Mononuclear cell (primary cell): ENCODE measurements around the gene CDH4. TPM values are rescaled to one million over a fixed set of nuclear protein-coding genes. Genes with fewer than 3 reads are reported as not detected.
"Not testable (repeated sequence)": the region's sequence is repeated elsewhere in the genome, so short reads cannot be mapped to it uniquely, and the experiment has no call there.

Source experiments
- H3K27me3 ChIP-seq: 2 replicates; pipeline ENCODE4 v1.6.0; 2011; ENCODE audit warnings: low read length, control low read depth; ENCODE audit not compliant: insufficient read depth
- H3K4me1 ChIP-seq: 2 replicates; pipeline ENCODE4 v1.5.1; 2011; ENCODE audit warnings: mild to moderate bottlenecking, low read length, control low read depth; ENCODE audit not compliant: insufficient read depth
- H3K4me3 ChIP-seq: 2 replicates; pipeline ENCODE4 v1.5.1; 2011; ENCODE audit warnings: mild to moderate bottlenecking, low read length, moderate library complexity
- H3K9me3 ChIP-seq: 2 replicates; pipeline ENCODE4 v1.5.1; 2011; ENCODE audit warnings: low read depth, mild to moderate bottlenecking, control low read depth, low read length
- total RNA-seq: library from RNA; depleted of rRNA; stranded (reverse); fragments of >200 nt; gene quantifications from one replicate; pipeline ENCODE4 v1.2.3, GENCODE V29; 2012

CDH4 gene
- total RNA-seq, 1 donor = under 0.01 TPM

GRCh38 chr20:61965606-61966491 lies 713.8 kb downstream of the CDH4 start:
- no peak overlapping the region for H3K4me3 ChIP-seq
- peaks cover 4% of the 10 kb centered on the region for H3K27me3 ChIP-seq
- H3K9me3 ChIP-seq = no peaks in the 10 kb centered on the region
- no peaks in the 10 kb centered on the region for H3K4me1 ChIP-seq

GRCh38 chr20:61966492-61967244 lies 714.6 kb downstream of the CDH4 start:
- no peaks in the 10 kb centered on the region for H3K9me3 ChIP-seq
- H3K27me3 ChIP-seq = peaks cover 4% of the 10 kb centered on the region
- no peaks in the 10 kb centered on the region for H3K4me1 ChIP-seq
- H3K4me3 ChIP-seq = no peak overlapping the region

- H3K4me3 ChIP-seq = no peak overlapping the region
- no peaks in the 10 kb centered on the region for H3K9me3 ChIP-seq
- no peaks in the 10 kb centered on the region for H3K4me1 ChIP-seq
- H3K27me3 ChIP-seq = peaks cover 4% of the 10 kb centered on the region
These were observed 715.2 kb downstream of the CDH4 start for GRCh38 chr20:61967300-61967699.

- Histone ChIP-seq H3K27me3 (peaks cover 4% of the 10 kb centered on the region), H3K4me1 (no peaks in the 10 kb centered on the region), H3K4me3 (no peak overlapping the region), H3K9me3 (no peaks in the 10 kb centered on the region)
These were observed 716.2 kb downstream of the CDH4 start for GRCh38 chr20:61968036-61968810.

DNA sequence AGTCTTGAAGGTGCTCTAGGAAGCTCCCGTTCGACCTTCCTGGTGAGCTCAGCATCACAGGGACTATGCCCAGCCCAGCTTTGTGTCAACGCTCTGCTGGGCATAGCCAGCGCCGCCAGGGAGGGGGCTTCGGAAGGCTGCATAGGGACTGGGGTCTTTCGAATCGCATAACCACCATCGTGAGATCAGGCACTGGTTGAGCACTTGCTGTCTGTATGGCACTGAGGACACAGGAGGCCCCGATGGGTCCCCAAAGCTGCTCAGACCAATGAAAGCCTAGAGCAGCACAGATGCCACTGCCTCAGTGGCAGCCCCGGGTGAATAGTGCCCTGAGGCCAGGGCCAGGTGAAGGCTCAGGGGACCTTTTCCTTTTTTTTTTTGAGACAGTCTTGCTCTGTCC lies 716.9 kb downstream of the CDH4 start:
- H3K4me3 ChIP-seq = no peak overlapping the region
- H3K9me3 ChIP-seq = no peaks in the 10 kb centered on the region
- H3K27me3 ChIP-seq = peaks cover 4% of the 10 kb centered on the region
- no peaks in the 10 kb centered on the region for H3K4me1 ChIP-seq

DNA sequence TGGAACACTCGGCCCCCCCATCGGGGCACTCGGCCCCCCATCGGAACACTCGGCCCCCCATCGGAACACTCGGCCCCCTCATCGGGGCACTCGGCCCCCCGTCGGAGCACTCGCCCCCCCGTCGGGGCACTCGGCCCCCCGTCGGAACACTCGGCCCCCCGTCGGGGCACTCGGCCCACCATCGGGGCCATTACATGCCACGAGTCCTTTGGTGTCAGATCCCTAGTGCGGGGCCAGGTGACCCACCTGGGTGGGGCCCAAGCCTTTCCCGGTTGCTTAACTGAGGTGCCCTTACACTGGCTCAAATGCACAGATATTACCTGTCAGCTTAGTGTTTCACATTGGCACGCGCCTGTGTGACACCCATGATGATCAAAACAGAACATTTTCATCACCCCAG lies 717.7 kb downstream of the CDH4 start:
- Histone ChIP-seq H3K9me3 (no peaks in the 10 kb centered on the region), H3K4me1 (no peaks in the 10 kb centered on the region), H3K4me3 (no peak overlapping the region), H3K27me3 (peaks cover 2% of the 10 kb centered on the region)

DNA sequence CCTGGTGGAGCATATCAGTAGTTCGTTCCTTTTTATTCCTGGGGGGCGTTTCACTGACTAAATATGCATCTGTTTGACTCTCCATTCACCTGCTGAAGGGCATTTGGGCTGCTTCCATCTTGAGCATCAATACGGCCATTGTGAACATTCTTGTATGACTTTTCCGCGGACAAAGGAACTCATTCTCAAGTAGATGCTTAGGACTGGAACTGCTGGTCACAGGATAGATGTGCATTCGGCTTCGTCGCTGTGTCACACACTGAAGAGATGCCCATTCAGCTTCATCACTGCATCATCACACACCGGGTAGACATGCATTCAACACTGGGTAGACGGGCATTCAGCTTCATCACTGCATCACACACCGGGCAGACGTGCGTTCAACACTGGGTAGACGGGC lies 718.3 kb downstream of the CDH4 start:
- Histone ChIP-seq H3K27me3 (no peaks in the 10 kb centered on the region), H3K4me3 (no peak overlapping the region), H3K4me1 (no peaks in the 10 kb centered on the region), H3K9me3 (no peaks in the 10 kb centered on the region)

DNA sequence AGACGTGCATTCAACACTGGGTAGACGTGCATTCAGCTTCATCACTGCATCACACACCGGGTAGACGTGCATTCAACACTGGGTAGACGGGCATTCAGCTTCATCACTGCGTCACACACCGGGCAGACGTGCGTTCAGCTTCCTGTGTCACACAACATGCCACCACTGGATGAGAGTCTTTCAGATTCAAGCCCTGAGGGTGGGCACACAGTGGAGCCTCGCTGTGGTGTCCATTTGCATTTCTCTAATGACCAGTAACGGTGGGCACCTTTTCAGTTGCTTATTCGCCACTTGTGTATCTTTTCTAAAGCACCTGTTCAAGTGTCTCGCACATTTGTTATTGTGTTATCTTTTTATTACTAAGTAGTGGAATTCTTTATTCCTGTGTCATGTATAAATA lies 719.5 kb downstream of the CDH4 start:
- not testable (repeated sequence) for H3K4me3 ChIP-seq, H3K4me1 ChIP-seq, H3K9me3 ChIP-seq, H3K27me3 ChIP-seq

GRCh38 chr20:61972636-61973508 lies 720.8 kb downstream of the CDH4 start:
- Histone ChIP-seq H3K4me3 (no peak overlapping the region), H3K9me3 (no peaks in the 10 kb centered on the region)

GRCh38 chr20:61973515-61974356 lies 721.7 kb downstream of the CDH4 start:
- Histone ChIP-seq H3K27me3 (no peaks in the 10 kb centered on the region), H3K4me3 (no peak overlapping the region), H3K4me1 (no peaks in the 10 kb centered on the region), H3K9me3 (no peaks in the 10 kb centered on the region)

More at GRCh38 chr20:61972636-61973508, 720.8 kb downstream of the CDH4 start:
- Histone ChIP-seq H3K4me1 (no peaks in the 10 kb centered on the region), H3K27me3 (no peaks in the 10 kb centered on the region)

- Histone ChIP-seq H3K4me1 (no peaks in the 10 kb centered on the region), H3K4me3 (no peak overlapping the region), H3K27me3 (no peaks in the 10 kb centered on the region), H3K9me3 (no peaks in the 10 kb centered on the region)
These were observed 722.2 kb downstream of the CDH4 start for GRCh38 chr20:61974357-61974665.

DNA sequence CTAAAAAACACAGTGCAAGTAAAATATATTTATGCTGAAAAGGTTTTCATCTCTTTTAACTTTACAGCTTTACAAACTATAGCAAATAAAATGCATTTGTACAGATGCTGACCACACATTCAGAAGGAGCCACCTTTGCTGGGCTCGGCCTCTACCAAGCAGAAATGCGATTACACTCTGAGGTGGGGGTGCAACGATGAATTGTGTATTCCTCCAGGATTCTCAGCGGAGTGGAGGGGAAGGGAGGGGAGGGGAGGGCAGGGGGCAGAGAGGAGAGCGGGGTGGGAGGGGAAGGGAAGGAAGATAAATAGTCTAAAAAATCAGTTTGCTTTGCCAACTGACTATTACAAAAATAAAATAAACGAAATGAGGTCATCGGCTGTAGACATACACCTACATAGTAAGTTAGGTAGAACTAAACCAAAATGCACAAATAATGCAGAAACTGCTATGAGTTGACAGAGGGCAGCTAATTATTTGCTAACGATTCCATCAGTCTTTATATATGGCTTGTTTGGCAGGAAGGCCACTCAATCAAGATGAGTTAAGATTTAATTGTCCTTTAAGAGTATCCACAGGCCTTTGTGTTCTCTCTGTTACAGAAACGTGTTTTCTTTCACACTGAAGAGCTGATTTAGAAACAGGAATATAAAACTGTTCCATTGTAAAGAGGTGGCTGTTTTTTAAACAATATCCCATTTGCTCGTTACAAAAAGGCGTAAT lies 723.5 kb downstream of the CDH4 start:
- H3K4me1 ChIP-seq = no peaks in the 10 kb centered on the region
- no peaks in the 10 kb centered on the region for H3K27me3 ChIP-seq
- no peaks in the 10 kb centered on the region for H3K9me3 ChIP-seq
- H3K4me3 ChIP-seq = no peak overlapping the region

DNA sequence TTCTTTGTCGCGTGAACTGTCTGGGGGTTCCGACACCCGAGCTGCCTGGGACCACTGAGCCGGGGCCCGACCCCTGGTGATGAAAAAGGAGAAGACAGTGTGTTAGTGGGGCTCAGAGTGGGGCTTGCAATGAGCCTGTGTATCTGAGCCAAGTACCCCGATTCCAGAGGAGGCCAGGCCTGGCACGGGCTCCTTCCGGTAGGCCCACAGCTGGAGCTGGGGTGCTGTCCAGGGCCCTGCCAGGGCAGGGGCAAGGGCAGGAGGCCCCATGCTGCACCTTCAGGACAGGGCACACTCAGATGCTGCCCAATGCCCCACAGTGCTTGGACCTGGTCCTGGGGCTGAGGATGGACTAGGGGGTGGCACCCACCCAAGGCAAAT lies 724.2 kb downstream of the CDH4 start:
- Histone ChIP-seq H3K27me3 (no peaks in the 10 kb centered on the region), H3K9me3 (no peaks in the 10 kb centered on the region), H3K4me1 (peaks cover 4% of the 10 kb centered on the region)

More for the DNA sequence above, 724.2 kb downstream of the CDH4 start:
- no peak overlapping the region for H3K4me3 ChIP-seq
